Inflammatory macrophage treated with lipopolysaccharide for 1 hour (primary cell): ENCODE measurements around the gene REEP1.

Experiments
- DNase-seq, 2 donors: peaks; one replicate each; pipeline ENCODE4 v3.0.0-alpha.2; 2020 to 2022

Gene REEP1

DNA sequence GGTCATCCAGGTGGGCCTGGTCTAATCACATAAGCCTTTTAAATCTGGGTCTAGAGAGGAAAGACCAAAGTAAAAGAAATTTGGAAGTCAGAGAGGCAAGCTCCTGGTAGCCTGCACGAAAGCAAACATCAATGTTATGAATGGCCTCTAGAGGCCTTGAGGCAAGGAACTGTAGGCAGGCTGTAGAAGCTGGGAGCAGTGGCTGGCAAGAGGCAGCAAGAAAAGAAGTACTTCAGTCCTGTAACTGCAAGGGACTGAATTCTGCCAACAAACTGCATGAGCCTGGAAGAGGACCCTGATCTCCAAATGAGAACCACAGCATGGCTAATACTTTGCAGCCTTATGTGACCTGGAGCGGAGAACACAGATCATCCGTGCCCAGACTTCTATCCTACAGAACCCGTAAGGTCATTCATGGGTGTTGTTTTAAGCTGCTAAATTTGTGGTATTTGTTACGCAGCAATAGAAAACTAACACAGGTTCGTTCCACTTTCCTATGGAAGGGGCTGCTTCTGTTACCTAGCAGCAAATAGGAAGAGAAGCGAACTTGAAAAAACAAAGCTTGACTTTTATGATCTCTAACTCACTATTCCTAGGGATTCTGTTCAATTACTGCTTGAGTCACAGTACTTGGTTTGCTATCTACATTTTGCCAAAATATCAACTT is 143.4 kb downstream of the REEP1 start:
- peak in 1 of 2 donors; percentile 5 for DNase-seq

- no peak for DNase-seq
Measured at GRCh38 chr2:86189782-86190416, 147.5 kb downstream of the REEP1 start.

DNA sequence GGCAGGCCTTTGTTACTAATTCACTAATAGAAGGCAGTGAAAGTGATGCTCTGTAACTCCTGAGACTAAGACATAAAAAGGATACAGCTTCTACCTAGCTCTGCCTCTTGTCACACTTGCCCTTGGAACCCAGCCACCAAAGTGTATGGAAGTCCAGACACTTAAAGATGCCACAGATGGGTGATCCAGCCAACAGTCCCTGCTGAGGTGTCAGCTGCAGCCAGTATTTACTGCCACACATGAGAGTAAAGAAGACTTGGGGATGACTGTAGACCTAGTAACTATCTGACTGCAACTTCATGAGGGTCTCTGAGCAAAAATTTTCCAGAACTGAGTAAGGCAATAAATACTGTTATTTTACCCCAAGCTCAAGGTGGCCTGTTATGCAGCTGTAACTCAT is 151.0 kb downstream of the REEP1 start:
- no peak for DNase-seq

GRCh38 chr2:86185517-86186212 is 151.8 kb downstream of the REEP1 start:
- no peak for DNase-seq

GRCh38 chr2:86176597-86176996 is 160.8 kb downstream of the REEP1 start:
- no peak for DNase-seq

GRCh38 chr2:86175828-86176227 is 161.6 kb downstream of the REEP1 start:
- DNase-seq: no peak

- DNase-seq: peak in 1 of 2 donors; percentile 35
Measured at GRCh38 chr2:86174445-86174844, 163.0 kb downstream of the REEP1 start.

DNA sequence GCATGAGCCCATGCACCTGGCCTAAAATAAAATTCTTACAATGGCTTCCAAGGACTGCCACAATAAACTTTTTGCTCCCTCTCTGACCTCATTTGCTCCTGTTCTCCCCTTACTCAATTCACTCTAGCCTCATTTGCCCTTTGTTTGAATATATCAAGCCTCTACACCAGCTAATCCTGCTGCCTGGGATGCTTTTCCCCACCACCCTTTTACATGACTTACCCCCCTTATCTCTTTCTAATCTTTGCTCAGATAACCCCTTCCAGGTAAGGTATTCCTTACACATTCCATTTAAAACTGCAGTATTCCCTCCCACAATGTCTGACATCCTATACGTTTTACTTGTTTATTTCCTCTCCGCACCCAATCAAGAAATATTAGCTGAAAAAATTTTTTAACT is 164.8 kb downstream of the REEP1 start:
- no peak for DNase-seq

DNA sequence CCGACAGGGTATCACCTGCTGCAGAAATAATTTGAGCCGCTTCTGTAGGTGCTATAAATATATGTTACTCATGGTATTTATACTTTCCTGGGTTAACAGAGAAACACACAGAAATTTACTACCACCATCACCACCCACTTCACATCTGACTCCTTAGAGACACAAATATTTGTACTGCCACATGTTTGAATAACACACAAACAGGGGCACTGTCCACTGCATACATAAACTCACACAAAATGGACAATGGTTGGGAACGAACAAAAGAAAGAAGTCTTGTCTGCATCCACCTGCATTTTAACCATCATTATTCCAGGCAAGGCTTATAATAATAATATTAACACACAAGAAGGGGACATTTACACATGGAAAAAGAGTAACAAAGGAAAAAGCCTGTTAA is 166.1 kb downstream of the REEP1 start:
- DNase-seq: no peak

DNA sequence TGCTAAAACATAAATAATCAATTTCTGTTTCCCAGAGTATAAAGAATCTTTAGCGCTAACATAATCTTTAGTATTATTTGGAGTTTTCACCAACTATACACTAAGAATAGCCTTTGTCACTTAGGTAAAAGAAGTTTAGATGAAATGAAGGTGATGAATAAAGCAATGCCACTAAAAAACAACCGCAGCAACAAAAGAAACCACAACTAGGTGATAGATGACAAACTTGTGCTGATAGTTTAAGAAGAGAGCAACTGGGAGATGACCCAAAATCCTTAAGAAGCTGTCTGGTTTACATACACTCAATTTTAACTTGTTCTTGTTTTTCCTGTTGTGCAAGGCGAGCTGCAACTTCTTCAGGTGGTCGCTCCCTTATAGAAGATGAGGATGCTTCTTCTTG is 167.0 kb downstream of the REEP1 start:
- no peak for DNase-seq
